NCI-H1436 (cell line): Measurements from ENCODE around the gene PBRM1.

Source experiments
- DNase-seq: peaks from one replicate; lab custom pipeline; 2025; lab: John Stamatoyannopoulos, UW

Gene PBRM1

DNA sequence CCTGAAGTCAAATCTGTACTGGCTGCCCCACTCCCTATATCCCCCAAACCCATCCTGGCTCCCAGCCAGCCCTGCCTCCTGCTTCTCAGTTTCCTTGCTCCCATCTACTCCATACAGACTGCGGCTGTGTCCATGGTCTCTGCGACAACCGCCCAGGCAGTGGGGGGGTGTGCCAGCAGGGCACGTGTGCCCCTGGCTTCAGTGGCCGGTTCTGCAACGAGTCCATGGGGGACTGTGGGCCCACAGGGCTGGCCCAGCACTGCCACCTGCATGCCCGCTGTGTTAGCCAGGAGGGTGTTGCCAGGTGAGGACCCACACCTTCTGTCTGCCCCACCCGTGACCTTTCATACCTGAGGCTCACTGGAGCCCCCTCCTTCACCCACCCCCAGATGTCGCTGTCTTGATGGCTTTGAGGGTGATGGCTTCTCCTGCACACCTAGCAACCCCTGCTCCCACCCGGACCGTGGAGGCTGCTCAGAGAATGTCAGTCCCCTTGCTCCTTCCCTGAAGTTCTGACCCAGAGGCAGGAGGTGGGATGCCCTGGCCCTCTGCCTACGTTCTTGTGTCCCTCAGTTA lies 175.9 kb downstream of the PBRM1 start:
- no peak for DNase-seq

DNA sequence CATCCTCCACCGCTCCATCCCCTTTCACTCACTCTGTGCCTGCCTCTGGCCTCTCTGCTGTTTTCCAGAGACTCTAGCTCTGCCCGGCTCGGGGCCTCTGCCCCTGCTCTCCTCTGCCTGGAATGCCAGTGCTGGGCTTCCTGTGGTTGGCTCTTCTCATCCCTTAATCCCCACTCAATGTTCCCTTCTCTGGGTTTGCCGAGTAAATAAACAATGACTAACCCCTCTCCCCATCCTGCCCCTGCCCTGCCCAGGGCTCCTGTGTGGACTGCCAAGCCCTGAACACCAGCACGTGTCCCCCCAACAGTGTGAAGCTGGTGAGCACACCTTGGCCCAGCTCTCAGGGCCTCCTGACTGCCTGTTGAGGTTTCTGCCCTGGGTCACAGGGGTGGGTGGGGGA lies 178.4 kb downstream of the PBRM1 start:
- DNase-seq, result no peak

DNA sequence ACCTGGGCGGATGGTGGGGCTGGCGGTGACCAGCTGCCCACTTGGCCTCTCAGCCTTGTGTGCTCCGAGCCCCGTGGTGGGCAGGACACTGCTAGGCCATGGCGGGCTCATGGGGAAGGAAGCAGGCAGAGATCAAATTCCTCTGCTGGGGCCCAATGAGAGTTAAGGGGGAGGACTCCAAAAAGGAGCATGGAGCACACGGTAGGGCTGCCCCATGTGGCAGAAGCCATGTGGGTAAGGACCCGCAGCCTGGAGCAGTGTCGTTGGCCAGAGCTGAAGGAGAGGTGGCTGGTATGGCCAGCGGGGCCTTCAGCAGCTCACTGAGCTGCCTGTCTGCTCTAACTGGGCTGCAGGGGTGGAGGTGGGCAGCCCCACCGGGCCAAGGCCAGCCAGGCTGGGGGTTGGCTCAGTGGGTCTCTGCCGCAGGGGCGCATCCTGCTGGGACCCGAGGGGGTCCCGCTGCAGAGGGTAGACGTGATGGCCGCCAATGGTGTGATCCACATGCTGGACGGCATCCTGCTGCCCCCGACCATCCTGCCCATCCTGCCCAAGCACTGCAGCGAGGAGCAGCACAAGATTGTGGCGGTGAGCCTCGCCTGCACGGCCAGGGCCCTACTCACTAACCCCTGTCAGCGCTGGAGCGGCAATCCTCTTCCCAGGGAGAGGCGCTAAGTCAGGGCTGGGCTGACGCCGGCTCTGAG lies 179.3 kb downstream of the PBRM1 start:
- DNase-seq, result no peak

DNA sequence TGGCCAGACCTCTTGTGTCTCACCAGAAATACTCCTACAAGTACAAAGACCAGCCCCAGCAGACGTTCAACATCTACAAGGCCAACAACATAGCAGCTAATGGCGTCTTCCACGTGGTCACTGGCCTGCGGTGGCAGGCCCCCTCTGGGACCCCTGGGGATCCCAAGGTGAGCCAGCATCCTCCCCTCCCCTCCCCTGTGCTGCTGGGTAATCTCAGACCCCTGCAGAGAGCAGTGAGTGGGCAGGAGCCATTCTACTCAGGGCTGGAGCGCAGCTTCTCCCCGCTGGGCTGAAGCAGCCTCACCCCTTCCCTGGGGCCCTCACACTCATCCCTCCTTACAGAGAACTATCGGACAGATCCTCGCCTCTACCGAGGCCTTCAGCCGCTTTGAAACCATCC lies 180.7 kb downstream of the PBRM1 start:
- no peak for DNase-seq

DNA sequence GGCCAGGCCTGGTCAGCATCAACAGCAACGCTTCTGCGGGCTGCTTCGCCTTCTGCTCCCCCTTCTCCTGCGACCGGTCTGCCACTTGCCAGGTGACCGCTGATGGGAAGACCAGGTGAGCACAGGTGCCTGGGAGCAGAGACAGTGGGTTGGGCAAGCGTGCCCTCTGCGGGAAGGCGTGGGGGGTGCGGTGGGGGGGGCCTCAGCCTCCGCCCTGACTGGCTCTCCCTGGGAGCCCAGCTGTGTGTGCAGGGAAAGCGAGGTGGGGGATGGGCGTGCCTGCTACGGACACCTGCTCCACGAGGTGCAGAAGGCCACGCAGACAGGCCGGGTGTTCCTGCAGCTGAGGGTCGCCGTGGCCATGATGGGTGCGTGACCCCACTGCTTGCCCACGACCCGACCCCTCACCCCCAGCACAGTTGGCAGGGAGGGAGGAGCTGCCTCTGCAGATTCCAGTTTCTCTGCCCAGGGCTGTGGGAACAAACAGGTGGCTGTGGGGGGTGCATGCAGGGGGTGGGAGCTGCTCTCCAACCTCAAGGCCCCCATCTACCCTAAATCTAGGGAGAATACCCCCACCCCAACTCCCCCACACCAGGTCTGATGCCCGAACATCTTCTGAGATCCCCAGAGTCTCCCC lies 181.8 kb downstream of the PBRM1 start:
- no peak for DNase-seq

DNA sequence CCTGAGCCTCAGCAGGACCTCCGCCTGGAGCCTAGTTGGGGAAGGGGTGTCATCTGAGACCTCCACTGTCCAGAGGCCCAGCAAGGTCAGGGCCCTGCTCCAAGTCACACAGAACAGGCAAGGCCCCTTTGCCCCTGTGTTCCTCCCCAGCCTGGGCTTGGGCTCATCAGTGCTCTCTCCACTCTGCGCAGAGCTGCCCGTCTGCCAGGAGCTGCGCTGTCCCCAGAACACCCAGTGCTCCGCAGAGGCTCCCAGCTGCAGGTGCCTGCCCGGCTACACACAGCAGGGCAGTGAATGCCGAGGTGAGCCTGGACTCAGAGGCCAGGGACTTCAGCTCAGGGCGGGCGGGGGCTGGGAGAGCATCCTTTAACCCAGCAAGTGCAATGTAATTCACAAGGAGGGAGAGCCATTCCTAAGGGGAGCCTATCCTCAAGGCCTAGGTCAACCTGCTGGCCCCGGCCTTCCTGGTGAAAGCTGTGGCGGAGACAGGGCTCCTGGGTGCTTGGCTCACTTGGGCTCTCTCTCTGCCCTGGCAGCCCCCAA lies 182.8 kb downstream of the PBRM1 start:
- no peak for DNase-seq

GRCh38 chr3:52502001-52502400 lies 183.7 kb downstream of the PBRM1 start:
- DNase-seq, result no peak

GRCh38 chr3:52501046-52501445 lies 184.7 kb downstream of the PBRM1 start:
- DNase-seq, result no peak

- DNase-seq, result no peak
Measured at GRCh38 chr3:52498137-52499054, 187.3 kb downstream of the PBRM1 start.

GRCh38 chr3:52495777-52496602 lies 189.7 kb downstream of the PBRM1 start:
- DNase-seq, result no peak
